Fibroblast of lung (primary cell): ENCODE measurements around the gene PSME3IP1. TPM values are rescaled to one million over a fixed set of nuclear protein-coding genes. Genes with fewer than 3 reads are reported as not detected.
A peak's percentile ranks its signal among the peaks of the same experiment; 100 is the strongest.
"Not testable (repeated sequence)": the region's sequence is repeated elsewhere in the genome, so short reads cannot be mapped to it uniquely, and the experiment has no call there.

Experiments
- DNase-seq, 2 donors: peaks; one replicate each; pipeline versions ENCODE4 v3.0.0 to v3.0.0-alpha.2; 2010; ENCODE audit warnings: low read depth in 2 of 2
- H2AFZ ChIP-seq: 2 replicates; pipeline ENCODE4 v1.5.1; 2012; ENCODE audit warnings: low read length, control low read depth, inconsistent platforms
- H3K27ac ChIP-seq: 2 replicates; pipeline ENCODE4 v1.5.1; 2011; ENCODE audit warnings: low read length, control low read depth; ENCODE audit not compliant: insufficient read depth
- H3K27me3 ChIP-seq: 2 replicates; pipeline ENCODE4 v1.5.1; 2011; ENCODE audit warnings: mild to moderate bottlenecking, low read length; ENCODE audit not compliant: control insufficient read depth, insufficient read depth
- H3K36me3 ChIP-seq: 2 replicates; pipeline ENCODE4 v1.5.1; 2011; ENCODE audit warnings: low read length; ENCODE audit not compliant: control insufficient read depth, insufficient read depth
- H3K4me1 ChIP-seq: 2 replicates; pipeline ENCODE4 v1.5.1; 2011; ENCODE audit warnings: low read length; ENCODE audit not compliant: control insufficient read depth, insufficient read depth; ENCODE audit errors: extremely low read depth
- H3K4me2 ChIP-seq: 2 replicates; pipeline ENCODE4 v1.5.1; 2011; ENCODE audit warnings: low read length, control low read depth; ENCODE audit not compliant: insufficient read depth; ENCODE audit errors: extremely low read depth
- H3K4me3 ChIP-seq, 4 experiments: fragments of 200-600 bp in 1 of 4; sonication (generic) in 1 of 4; replicated peaks in 1 of 4; 2 replicates each; pipeline ENCODE4 v1.5.1; 2011 to 2016; ENCODE audit warnings: low read length in 4 of 4, low read depth in 3 of 4, mild to moderate bottlenecking in 3 of 4, control low read depth in 2 of 4, inconsistent platforms in 1 of 4, mixed read lengths in 1 of 4; ENCODE audit not compliant: insufficient read depth in 1 of 4; ENCODE audit errors: control extremely low read depth in 1 of 4
- H3K79me2 ChIP-seq: 2 replicates; pipeline ENCODE4 v1.5.1; 2012; ENCODE audit warnings: mild to moderate bottlenecking, low read length, inconsistent platforms; ENCODE audit not compliant: control insufficient read depth, insufficient read depth
- H3K9ac ChIP-seq: 2 replicates; pipeline ENCODE4 v1.5.1; 2011; ENCODE audit warnings: mild to moderate bottlenecking, low read length, control low read depth; ENCODE audit not compliant: insufficient read depth
- H3K9me3 ChIP-seq: 2 replicates; pipeline ENCODE4 v1.5.1; 2012; ENCODE audit warnings: low read depth, low read length; ENCODE audit not compliant: control insufficient read depth, insufficient read depth
- H4K20me1 ChIP-seq: 2 replicates; pipeline ENCODE4 v1.5.1; 2011; ENCODE audit warnings: low read length; ENCODE audit not compliant: control insufficient read depth, insufficient read depth; ENCODE audit errors: extremely low read depth
- EZH2 ChIP-seq: IDR thresholded peaks from 2 replicates; pipeline ENCODE4 v1.5.1; 2012; ENCODE audit warnings: low read length, control low read depth, mild to moderate bottlenecking; ENCODE audit errors: missing control alignments
- polyA plus RNA-seq, 2 donors: library from polyadenylated mRNA; depleted of rRNA in 1 of 2; stranded (reverse) in 1 of 2; unstranded in 1 of 2; fragments of >200 nt; gene quantifications; 2 replicates each; pipeline ENCODE4 v1.2.1, GENCODE V29; 2011 to 2012; ENCODE audit warnings: missing spikeins in 1 of 2
- total RNA-seq: library from RNA; depleted of rRNA; stranded (reverse); fragments of >200 nt; gene quantifications from 2 replicates; pipeline ENCODE4 v1.2.1, GENCODE V29; 2014
- TF ChIP-seq, protein P1 (sequence below), 2 donors: IDR thresholded peaks in 1 of 2; conservative IDR thresholded peaks in 1 of 2; 1 replicate in 1 of 2; 2 replicates in 1 of 2; pipeline ENCODE4 v1.5.1; 2011 to 2012; ENCODE audit warnings: low read length in 2 of 2, control low read depth in 1 of 2, inconsistent platforms in 1 of 2, low read depth in 1 of 2, mild to moderate bottlenecking in 1 of 2

PSME3IP1 gene
- total and polyA plus RNA-seq, 2 donors (not counting 1 experiment from before 2014, with no cell fraction given): 55.5 to 64.6 TPM

DNA sequence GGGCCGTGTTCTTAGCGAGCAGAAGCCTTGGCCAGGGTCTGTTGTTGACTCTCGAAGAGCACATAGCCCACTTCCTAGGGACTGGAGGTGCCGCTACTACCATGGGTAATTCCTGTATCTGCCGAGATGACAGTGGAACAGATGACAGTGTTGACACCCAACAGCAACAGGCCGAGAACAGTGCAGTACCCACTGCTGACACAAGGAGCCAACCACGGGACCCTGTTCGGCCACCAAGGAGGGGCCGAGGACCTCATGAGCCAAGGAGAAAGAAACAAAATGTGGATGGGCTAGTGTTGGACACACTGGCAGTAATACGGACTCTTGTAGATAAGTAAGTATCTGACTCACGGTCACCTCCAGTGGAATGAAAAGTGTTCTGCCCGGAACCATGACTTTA, 18.8 kb upstream of the PSME3IP1 start:
- Histone ChIP-seq H3K4me3 (no peak overlapping the region), H3K4me2 (no peak overlapping the region), H3K27me3 (no peaks in the 10 kb centered on the region), H2AFZ (no peak overlapping the region), H3K36me3 (peaks cover 12% of the 10 kb centered on the region), H3K27ac (no peak overlapping the region), H3K4me1 (no peaks in the 10 kb centered on the region), H3K79me2 (peaks cover 9% of the 10 kb centered on the region), H3K9me3 (no peaks in the 10 kb centered on the region), H4K20me1 (no peaks in the 10 kb centered on the region), H3K9ac (no peak overlapping the region)
- no peak for TF ChIP-seq EZH2
- TF ChIP-seq, protein P1, sequence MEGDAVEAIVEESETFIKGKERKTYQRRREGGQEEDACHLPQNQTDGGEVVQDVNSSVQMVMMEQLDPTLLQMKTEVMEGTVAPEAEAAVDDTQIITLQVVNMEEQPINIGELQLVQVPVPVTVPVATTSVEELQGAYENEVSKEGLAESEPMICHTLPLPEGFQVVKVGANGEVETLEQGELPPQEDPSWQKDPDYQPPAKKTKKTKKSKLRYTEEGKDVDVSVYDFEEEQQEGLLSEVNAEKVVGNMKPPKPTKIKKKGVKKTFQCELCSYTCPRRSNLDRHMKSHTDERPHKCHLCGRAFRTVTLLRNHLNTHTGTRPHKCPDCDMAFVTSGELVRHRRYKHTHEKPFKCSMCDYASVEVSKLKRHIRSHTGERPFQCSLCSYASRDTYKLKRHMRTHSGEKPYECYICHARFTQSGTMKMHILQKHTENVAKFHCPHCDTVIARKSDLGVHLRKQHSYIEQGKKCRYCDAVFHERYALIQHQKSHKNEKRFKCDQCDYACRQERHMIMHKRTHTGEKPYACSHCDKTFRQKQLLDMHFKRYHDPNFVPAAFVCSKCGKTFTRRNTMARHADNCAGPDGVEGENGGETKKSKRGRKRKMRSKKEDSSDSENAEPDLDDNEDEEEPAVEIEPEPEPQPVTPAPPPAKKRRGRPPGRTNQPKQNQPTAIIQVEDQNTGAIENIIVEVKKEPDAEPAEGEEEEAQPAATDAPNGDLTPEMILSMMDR (conservative IDR thresholded peaks at IDR 0.05 in 1 of 2, IDR thresholded peaks at IDR 0.05 in 1 of 2; ENCODE audit: low read depth in 1 of 2, low read length in 2 of 2): no peak
- DNase-seq: no peak

- DNase-seq: peak in 1 of 2 donors; percentile 50
- TF ChIP-seq EZH2: no peak
- TF ChIP-seq, protein P1 (conservative IDR thresholded peaks at IDR 0.05 in 1 of 2, IDR thresholded peaks at IDR 0.05 in 1 of 2; ENCODE audit: low read depth in 1 of 2, low read length in 2 of 2): no peak
- Histone ChIP-seq H4K20me1 (no peaks in the 10 kb centered on the region), H3K4me3 (no peak overlapping the region), H3K79me2 (peaks cover 15% of the 10 kb centered on the region), H3K9me3 (no peaks in the 10 kb centered on the region), H3K36me3 (peaks cover 12% of the 10 kb centered on the region), H3K4me1 (no peaks in the 10 kb centered on the region), H3K4me2 (no peak overlapping the region), H2AFZ (no peak overlapping the region), H3K27ac (no peak overlapping the region), H3K9ac (no peak overlapping the region), H3K27me3 (no peaks in the 10 kb centered on the region)
These were observed 17.6 kb upstream of the PSME3IP1 start for GRCh38 chr16:57203451-57203850.

GRCh38 chr16:57202095-57202886, 16.5 kb upstream of the PSME3IP1 start:
- no peak overlapping the region for H3K4me2 ChIP-seq
- peaks cover 9% of the 10 kb centered on the region for H3K36me3 ChIP-seq
- TF ChIP-seq, protein P1 (conservative IDR thresholded peaks at IDR 0.05 in 1 of 2, IDR thresholded peaks at IDR 0.05 in 1 of 2; ENCODE audit: low read depth in 1 of 2, low read length in 2 of 2): no peak
- no peak for TF ChIP-seq EZH2
- no peak overlapping the region for H3K27ac ChIP-seq
- DNase-seq: no peak
- no peak overlapping the region for H3K9ac ChIP-seq
- H3K27me3 ChIP-seq: no peaks in the 10 kb centered on the region
- no peaks in the 10 kb centered on the region for H3K4me1 ChIP-seq
- no peak overlapping the region for H2AFZ ChIP-seq
- H3K79me2 ChIP-seq: peaks cover 23% of the 10 kb centered on the region
- no peak overlapping the region for H3K4me3 ChIP-seq
- H3K9me3 ChIP-seq: no peaks in the 10 kb centered on the region
- H4K20me1 ChIP-seq: no peaks in the 10 kb centered on the region

DNA sequence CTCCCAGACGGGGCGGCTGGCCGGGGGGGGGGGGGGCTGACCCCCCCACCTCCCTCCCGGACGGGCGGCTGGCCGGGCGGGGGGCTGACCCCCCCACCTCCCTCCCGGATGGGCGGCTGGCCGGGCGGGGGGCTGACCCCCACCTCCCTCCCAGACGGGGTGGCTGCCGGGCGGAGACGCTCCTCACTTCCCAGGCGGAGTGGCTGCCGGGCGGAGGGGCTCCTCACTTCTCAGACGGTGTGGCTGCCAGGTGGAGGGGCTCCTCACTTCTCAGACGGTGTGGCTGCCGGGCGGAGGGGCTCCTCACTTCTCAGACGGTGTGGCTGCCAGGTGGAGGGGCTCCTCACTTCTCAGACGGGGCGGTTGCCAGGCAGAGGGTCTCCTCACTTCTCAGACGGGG, 15.1 kb upstream of the PSME3IP1 start:
- H4K20me1 ChIP-seq, H3K4me3 ChIP-seq, H3K36me3 ChIP-seq, H3K9ac ChIP-seq, H2AFZ ChIP-seq, H3K9me3 ChIP-seq, DNase-seq, H3K27ac ChIP-seq, H3K4me2 ChIP-seq, H3K27me3 ChIP-seq, H3K4me1 ChIP-seq: not testable (repeated sequence)
- peaks cover 36% of the 10 kb centered on the region for H3K79me2 ChIP-seq

DNA sequence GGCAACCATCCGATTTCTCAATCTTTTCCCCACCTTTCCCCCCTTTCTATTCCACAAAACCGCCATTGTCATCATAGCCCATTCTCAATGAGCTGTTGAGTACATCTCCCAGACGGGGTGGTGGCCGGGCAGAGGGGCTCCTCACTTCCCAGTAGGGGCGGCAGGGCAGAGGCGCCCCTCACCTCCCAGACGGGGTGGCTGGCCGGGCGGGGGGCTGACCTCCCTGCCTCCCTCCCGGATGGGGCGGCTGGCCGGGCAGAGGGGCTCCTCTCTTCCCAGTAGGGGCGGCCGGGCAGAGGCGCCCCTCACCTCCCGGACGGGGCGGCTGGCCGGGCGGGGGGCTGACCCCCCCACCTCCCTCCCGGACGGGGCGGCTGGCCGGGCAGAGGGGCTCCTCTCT, 14.5 kb upstream of the PSME3IP1 start:
- H3K27me3 ChIP-seq, H3K27ac ChIP-seq, H4K20me1 ChIP-seq, H3K9ac ChIP-seq, H3K4me2 ChIP-seq, H3K4me3 ChIP-seq, DNase-seq, H3K4me1 ChIP-seq, H2AFZ ChIP-seq, H3K36me3 ChIP-seq, H3K9me3 ChIP-seq: not testable (repeated sequence)
- H3K79me2 ChIP-seq: peaks cover 42% of the 10 kb centered on the region
